ENCODE results near the gene SNRPA. TPM values are rescaled to one million over a fixed set of nuclear protein-coding genes. Genes with fewer than 3 reads are reported as not detected.

The SNRPA gene
- 19.5 and 30.3 TPM in 2 replicates for total RNA-seq

DNA sequence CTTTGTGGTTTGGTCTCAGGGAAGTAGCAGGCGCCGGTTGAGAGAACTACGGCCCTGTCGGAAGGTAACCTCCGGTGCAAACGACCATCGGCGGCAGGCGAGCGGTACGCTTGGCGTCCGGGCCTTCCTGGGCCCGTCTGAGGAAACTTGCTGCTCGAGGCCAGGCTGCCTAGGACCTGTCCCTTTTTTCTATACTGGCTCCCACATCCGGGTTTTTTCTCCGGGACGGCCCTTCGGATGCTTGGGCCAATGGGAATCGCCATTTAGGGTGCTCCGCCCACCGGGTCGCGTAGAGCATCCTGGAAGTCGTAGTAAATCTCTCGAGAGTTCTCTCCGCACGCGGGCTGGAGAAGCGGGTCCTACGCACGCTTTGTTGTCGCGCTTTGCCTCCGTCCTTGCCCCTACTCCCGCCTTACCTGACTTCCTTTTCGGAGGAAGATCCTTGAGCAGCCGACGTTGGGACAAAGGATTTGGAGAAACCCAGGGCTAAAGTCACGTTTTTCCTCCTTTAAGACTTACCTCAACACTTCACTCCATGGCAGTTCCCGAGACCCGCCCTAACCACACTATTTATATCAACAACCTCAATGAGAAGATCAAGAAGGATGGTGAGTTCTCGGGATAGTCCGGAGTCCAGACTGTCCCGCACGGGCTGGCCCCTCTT lies at the start of gene SNRPA:
Gene SNRPA, plus strand, starts transcription at position 330 of the 664 bp plus-strand sequence. Its CDS starts 206 bp downstream, at position 536.
- FAIRE-seq (no peak), DNase-seq (ENCODE audit: low read depth) (peak; percentile 94)
- Histone ChIP-seq H3K36me3 (ENCODE audit: control insufficient read depth, insufficient read depth, low read length) (peaks cover 2% of the 10 kb centered on the region), H3K27me3 (ENCODE audit: control insufficient read depth, insufficient read depth, low read length) (no peaks in the 10 kb centered on the region), H3K4me3 (ENCODE audit: low read depth, low read length) (peak within 1 kb of the TSS; percentile 56)
- TF ChIP-seq CTCF (IDR thresholded peaks at IDR 0.05; ENCODE audit: insufficient read depth, low read length, severe bottlenecking): no peak

DNA sequence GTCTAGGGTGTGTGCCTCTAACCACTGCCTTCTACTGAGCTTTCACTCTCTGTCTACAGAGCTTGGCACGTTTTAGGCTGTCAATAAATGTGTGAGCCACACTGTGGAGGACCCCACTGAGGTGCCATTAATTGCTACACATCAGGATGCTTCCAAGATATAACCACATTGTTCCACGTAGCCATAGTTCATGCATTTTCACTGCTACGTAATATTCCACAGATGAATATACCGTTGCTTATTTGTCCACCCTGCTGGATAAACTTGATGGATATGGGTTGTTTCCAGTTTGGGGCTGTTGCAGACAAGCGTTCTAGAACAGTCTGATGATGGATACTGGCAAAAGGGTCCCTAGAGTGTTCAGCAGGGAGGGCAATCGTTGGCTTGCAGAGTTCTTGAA lies 49.2 kb upstream of the SNRPA start:
- FAIRE-seq (no peak), DNase-seq (ENCODE audit: low read depth) (no peak)
- no peaks in the 10 kb centered on the region for H3K27me3 ChIP-seq (ENCODE audit: control insufficient read depth, insufficient read depth, low read length)
- no peak for TF ChIP-seq CTCF (IDR thresholded peaks at IDR 0.05; ENCODE audit: insufficient read depth, low read length, severe bottlenecking)
- H3K36me3 ChIP-seq (ENCODE audit: control insufficient read depth, insufficient read depth, low read length): peaks cover 25% of the 10 kb centered on the region
- H3K4me3 ChIP-seq (ENCODE audit: low read depth, low read length): no peak overlapping the region

- Histone ChIP-seq H3K27me3 (ENCODE audit: control insufficient read depth, insufficient read depth, low read length) (no peaks in the 10 kb centered on the region), H3K4me3 (ENCODE audit: low read depth, low read length) (no peak overlapping the region), H3K36me3 (ENCODE audit: control insufficient read depth, insufficient read depth, low read length) (peaks cover 25% of the 10 kb centered on the region)
- no peak for FAIRE-seq
- peak; percentile 31 for DNase-seq (ENCODE audit: low read depth)
- TF ChIP-seq CTCF (IDR thresholded peaks at IDR 0.05; ENCODE audit: insufficient read depth, low read length, severe bottlenecking): peak; percentile 91
These were observed 48.5 kb upstream of the SNRPA start for GRCh38 chr19:40702337-40703012.

- Histone ChIP-seq H3K36me3 (ENCODE audit: control insufficient read depth, insufficient read depth, low read length) (peaks cover 25% of the 10 kb centered on the region), H3K27me3 (ENCODE audit: control insufficient read depth, insufficient read depth, low read length) (no peaks in the 10 kb centered on the region), H3K4me3 (ENCODE audit: low read depth, low read length) (no peak overlapping the region)
- no peak for FAIRE-seq
- TF ChIP-seq CTCF (IDR thresholded peaks at IDR 0.05; ENCODE audit: insufficient read depth, low read length, severe bottlenecking): no peak
- DNase-seq (ENCODE audit: low read depth): no peak
These were observed 47.8 kb upstream of the SNRPA start for GRCh38 chr19:40703029-40703755.

- Histone ChIP-seq H3K4me3 (ENCODE audit: low read depth, low read length) (no peak overlapping the region), H3K36me3 (ENCODE audit: control insufficient read depth, insufficient read depth, low read length) (peaks cover 26% of the 10 kb centered on the region), H3K27me3 (ENCODE audit: control insufficient read depth, insufficient read depth, low read length) (no peaks in the 10 kb centered on the region)
- TF ChIP-seq CTCF (IDR thresholded peaks at IDR 0.05; ENCODE audit: insufficient read depth, low read length, severe bottlenecking): no peak
- no peak for FAIRE-seq
- no peak for DNase-seq (ENCODE audit: low read depth)
These were observed 46.3 kb upstream of the SNRPA start for GRCh38 chr19:40704491-40705361.
